ENCODE results near the gene ELFN1.

ELFN1 gene

GRCh38 chr7:1732645-1733044, 62.6 kb downstream of the ELFN1 start:
- DNase-seq (ENCODE audit: low read depth), result no peak
- TF ChIP-seq CTCF (conservative IDR thresholded peaks at IDR 0.05; ENCODE audit: low read length), result no peak

GRCh38 chr7:1733206-1733907, 63.3 kb downstream of the ELFN1 start:
- no peak overlapping the region for H3K4me3 ChIP-seq (ENCODE audit: low read length)
- TF ChIP-seq CTCF (conservative IDR thresholded peaks at IDR 0.05; ENCODE audit: low read length), result no peak
- DNase-seq (ENCODE audit: low read depth), result no peak

More at GRCh38 chr7:1732645-1733044, 62.6 kb downstream of the ELFN1 start:
- H3K4me3 ChIP-seq (ENCODE audit: low read length), result no peak overlapping the region

GRCh38 chr7:1733908-1734730, 64.0 kb downstream of the ELFN1 start:
- H3K4me3 ChIP-seq (ENCODE audit: low read length), result no peak overlapping the region
- TF ChIP-seq CTCF (conservative IDR thresholded peaks at IDR 0.05; ENCODE audit: low read length), result no peak
- no peak for DNase-seq (ENCODE audit: low read depth)

GRCh38 chr7:1735262-1735661, 65.2 kb downstream of the ELFN1 start:
- no peak for TF ChIP-seq CTCF (conservative IDR thresholded peaks at IDR 0.05; ENCODE audit: low read length)
- DNase-seq (ENCODE audit: low read depth), result no peak

GRCh38 chr7:1735806-1736483, 65.9 kb downstream of the ELFN1 start:
- no peak for DNase-seq (ENCODE audit: low read depth)
- no peak overlapping the region for H3K4me3 ChIP-seq (ENCODE audit: low read length)
- TF ChIP-seq CTCF (conservative IDR thresholded peaks at IDR 0.05; ENCODE audit: low read length), result no peak

More at GRCh38 chr7:1735262-1735661, 65.2 kb downstream of the ELFN1 start:
- no peak overlapping the region for H3K4me3 ChIP-seq (ENCODE audit: low read length)

- TF ChIP-seq CTCF (conservative IDR thresholded peaks at IDR 0.05; ENCODE audit: low read length), result no peak
- no peak overlapping the region for H3K4me3 ChIP-seq (ENCODE audit: low read length)
- DNase-seq (ENCODE audit: low read depth), result no peak
These were observed 66.4 kb downstream of the ELFN1 start for GRCh38 chr7:1736484-1736817.

All from AG10803 (cell line).